MV-4-11 (cell line): ENCODE data around the gene MSH4.

Experiments
- DNase-seq: peaks from one replicate; lab custom pipeline; 2025; lab: John Stamatoyannopoulos, UW

The MSH4 gene

DNA sequence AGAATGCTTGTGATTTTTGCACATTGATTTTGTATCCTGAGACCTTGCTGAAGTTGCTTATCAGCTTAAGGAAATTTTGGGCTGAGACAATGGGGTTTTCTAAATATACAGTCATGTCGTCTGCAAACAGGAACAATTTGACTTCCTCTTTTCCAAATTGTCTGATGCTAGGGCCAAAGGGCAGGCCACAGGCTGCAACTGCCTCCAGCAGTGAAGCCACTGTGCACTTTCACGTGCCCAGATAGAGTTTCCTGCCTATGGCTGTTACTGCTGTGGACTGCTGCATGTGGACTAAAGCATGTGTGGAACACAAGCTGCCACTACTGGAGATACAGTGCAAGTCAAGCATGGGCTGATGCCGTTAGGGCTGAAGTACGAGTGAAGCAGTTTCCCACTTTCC, 146.4 kb downstream of the MSH4 start:
- peak; percentile 85 for DNase-seq

- DNase-seq = no peak
Measured at GRCh38 chr1:75950176-75950575, 153.5 kb downstream of the MSH4 start.

DNA sequence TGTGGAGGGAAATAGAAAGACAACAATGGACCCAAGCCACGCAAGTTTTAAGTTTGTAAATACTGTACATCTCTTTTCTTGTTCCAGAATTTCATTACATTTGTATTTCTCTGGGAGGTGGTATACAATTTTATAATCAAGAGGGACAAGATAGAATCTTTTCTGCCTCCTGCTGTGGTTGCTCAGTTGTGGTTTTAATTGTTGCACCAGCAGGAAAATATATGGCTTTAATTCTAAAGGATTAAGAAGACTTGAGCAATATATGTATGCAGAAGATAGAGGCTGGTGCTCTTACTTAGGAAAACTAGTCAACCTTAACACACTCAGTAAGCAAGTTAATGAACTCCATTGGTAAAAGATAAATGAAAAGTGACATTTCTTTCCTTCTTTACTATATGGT, 155.3 kb downstream of the MSH4 start:
- DNase-seq = no peak

GRCh38 chr1:75953461-75953860, 156.8 kb downstream of the MSH4 start:
- DNase-seq = no peak

DNA sequence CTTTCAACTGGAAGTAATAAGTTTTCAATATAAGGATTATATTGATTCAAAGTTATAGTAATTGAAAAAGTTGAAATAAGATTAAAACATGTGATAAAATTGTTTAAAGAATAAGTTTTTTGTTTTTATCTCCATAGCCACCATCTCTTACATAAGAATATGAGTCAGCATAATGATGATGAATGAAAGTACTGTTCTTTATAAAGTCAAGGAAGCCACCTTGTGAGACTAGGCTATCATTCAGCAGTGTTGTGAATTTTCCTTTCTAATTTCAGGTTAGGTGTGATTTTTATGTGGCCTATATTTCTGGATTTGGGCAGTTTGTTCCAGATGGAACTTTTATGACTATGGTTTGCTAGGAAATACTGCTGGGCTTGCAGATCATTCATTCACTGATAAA, 157.9 kb downstream of the MSH4 start:
- no peak for DNase-seq
